GM18951 (cell line): ENCODE measurements around the gene MYO9A.

Experiments
- POLR2A ChIP-seq: IDR thresholded peaks from 4 replicates; pipeline ENCODE4 v1.6.1; 2011; ENCODE audit warnings: mild to moderate bottlenecking; ENCODE audit not compliant: insufficient read length, insufficient read depth; ENCODE audit errors: extremely low read depth
- in situ Hi-C: fragments of 300-500 bp; cut with MboI; formaldehyde crosslinking; loops from one replicate; pipeline ENCODE4 v1.12.0; 2022; ENCODE audit warnings: low sequenced_read_pairs, mixed read lengths, inconsistent platforms; ENCODE audit not compliant: unreplicated experiment

The MYO9A gene

DNA sequence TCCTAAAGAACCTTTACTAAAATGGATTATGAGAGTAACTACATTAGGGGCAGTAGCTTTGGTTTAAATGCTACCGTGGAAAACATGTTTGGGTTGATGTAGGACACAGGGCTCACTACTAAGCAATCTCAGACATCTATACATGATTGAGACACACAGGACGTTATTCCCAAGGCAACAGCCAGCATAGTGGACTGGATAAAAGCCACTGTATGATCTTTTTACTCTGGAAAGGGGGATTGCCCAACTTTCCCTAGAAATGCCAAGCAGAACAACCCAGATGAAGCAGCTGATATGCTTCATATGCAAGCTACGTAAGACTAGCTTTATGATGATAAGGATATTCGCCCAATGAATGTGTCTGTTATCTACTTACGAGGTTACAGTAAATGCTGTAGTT, 144.6 kb downstream of the MYO9A start:
- in situ Hi-C loops = no loop called here
- no peak for TF ChIP-seq POLR2A

DNA sequence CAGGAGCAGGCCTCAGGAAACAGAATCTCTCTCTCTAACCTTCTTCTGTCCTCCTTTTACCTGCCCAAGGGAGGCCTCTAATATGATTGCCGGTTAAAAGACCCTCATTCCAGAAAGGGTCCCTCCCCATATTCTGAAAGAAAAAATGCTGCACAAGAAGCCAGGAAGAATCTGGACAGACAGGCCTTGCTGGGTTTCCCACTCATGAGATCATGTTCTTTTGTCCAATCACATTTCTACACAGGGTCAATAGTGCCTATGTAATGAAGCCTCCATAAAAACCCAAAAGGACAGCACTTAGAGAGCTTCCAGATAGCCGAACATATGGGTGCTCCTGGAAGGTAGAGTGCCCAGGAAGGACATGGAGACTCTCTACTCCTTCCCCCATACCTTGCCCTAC, 146.0 kb downstream of the MYO9A start:
- no peak for TF ChIP-seq POLR2A

DNA sequence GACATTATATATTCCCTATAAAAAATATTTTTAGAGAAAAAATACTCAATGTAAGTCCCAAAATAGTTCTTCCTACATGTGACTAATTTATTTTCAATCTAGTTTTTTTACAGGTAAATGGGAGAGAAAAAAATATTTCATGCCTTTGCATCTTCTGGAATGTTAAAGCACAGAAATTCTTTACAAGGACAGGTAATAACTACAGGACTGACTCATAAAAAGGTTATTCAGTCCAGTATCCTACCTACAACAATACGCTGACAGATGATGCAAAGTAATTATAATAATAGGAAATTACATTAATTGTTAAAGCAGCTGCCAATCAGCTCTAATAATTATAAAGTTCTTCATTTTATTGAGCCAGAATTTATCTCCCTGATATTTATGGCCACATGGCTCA, 147.5 kb downstream of the MYO9A start:
- no peak for TF ChIP-seq POLR2A

More for the DNA sequence above, 146.0 kb downstream of the MYO9A start:
- in situ Hi-C loops = no loop called here

DNA sequence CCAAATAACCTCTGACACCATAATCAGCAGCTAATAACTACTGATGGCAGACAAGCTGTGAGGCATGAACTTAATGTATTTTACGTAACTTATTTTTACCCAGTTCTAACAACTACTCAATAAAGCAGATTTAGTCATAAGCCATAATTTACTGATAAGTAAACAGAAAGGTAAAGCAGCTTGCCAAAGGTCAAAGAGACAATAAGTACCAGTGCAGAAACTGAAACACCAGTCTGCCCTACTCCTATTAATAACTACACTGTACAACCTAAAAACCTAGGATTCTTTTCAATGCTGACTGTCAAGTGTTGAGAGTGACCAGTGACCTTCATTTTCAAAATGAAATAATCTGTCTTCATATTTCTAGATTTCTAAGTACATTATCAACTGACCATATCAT, 155.4 kb downstream of the MYO9A start:
- no peak for TF ChIP-seq POLR2A
- in situ Hi-C loops = no loop called here

More for the DNA sequence above, 147.5 kb downstream of the MYO9A start:
- in situ Hi-C loops = no loop called here

DNA sequence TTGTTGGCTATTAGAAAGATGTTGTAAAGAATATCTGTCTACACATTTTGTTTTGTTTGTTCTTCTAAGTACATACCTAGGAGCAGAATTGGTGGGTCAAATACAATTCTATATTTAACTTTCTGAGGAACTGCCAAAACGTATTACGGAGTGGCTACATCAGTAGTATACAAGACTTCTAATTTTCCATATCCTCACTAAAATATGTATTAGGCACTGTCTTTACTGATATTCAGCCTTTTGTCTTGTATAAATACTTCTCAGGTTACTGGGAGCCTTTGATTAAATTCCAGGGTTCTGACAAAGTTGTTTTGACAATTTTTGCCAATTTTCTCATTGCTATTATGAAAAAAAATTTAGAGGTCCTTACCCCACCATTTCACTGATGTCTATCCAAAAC, 160.9 kb downstream of the MYO9A start:
- in situ Hi-C loops = no loop called here
- no peak for TF ChIP-seq POLR2A

DNA sequence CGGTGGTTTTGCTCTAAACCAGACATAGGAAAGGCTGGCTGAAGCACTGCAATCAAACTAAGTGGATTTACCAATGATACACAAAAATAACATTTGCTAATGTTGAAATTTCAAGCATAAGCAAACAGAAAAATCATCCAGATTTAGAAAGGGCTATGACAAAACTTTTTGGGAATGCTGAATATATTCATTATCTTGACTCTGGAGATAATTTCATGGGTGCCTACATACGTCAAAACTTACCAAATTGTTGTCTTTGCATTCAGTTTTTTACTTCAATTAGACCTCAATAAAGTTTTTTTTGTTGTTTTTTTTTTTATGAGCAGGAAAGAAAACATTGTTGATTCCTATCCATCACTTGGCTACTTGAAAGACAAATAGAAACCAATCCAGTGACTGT, 166.8 kb downstream of the MYO9A start:
- in situ Hi-C loops = no loop called here
- no peak for TF ChIP-seq POLR2A

DNA sequence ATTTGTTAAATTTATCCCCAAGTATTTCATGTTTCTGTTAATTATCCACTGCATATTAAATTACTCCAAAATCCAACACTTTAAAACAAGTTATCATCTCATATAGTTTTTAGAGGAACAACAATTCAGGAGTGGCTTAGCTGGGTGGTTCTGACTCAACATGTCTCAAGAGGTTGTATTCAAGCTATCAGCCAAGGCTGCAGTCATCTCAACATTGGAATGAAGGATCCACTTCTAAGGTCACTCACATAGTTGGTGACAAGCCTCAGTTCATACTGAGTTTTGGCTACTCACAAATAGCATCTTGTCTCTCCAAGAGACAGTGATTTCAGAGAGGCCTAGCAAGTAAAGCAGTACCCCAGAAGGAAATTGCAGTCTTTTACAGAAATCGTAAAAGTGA, 172.9 kb downstream of the MYO9A start:
- no peak for TF ChIP-seq POLR2A
- in situ Hi-C loops = no loop called here

DNA sequence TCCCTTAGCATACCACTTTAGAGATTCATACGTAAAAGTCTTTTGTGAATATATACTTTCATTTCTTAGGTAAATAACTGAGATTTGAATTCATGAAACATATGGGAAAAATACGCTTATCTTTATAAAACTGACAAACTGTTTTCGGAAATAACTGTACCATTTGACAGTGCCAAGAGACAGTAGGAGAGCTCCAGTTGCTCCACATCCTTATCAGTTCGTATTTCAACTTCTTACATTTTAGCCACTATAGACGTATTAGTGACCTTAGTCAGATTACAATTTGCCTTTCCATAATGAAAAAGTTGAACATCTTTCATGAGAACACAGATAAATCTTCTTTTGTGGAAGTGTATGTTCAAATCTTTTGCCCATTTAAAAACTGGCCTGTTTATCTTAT, 174.1 kb downstream of the MYO9A start:
- in situ Hi-C loops = no loop called here
- TF ChIP-seq POLR2A = no peak

DNA sequence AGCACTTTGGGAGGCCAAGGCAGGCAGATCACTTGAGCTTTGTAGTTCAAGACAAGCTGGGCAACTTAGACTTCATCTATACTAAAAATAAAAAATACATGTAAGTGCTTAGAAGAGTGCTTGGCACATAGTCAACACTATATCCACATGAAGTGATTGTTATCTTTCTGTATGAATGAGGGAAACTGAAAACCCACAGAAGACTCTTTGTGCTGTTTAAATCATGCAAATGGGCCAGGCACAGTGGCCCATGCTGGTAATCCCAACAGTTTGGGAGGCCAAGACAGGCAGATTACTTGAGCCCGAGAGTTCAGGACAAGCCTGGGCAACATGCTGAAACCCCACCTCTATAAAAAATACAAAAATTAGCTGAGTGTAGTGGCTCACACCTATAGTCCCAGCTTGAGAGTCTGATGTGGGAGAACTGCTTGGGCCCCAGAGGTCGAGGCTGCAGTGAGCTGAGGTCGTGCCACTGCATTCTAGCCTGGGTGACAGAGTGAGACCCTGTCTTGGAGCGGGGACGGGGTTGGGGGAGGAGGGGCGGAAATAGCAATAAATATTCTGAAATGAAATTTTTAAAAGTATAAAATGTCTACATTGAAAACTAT, 177.9 kb downstream of the MYO9A start:
- TF ChIP-seq POLR2A = no peak

DNA sequence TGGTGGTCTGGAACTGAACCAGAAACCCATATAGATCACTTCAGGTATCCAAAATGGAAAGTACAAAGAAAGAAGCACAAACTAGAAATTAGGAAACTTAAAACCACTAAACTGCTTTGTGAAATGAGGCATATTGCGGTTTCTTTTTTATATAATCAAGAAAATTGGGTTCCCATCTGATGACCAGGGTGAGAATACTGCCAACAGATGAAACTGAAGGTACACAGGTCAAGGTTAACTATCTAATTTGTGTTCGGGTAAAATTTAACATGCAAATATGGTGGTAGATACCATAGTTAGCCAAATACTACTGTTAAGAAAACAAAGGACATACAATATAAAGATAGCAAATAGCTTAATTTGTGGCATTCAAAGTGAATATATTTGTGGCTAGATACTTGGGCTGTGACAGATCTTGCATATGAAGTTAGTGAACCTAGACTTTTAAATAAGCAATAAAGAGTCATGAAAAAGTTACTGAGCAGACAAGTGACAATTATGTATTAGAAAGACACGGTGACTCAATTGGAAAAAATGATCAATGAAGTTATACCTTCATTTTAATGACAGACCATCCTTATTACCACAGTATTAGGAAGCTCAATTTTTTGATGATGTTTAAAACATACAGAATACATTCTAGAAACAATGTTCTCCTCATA, 180.2 kb downstream of the MYO9A start:
- no peak for TF ChIP-seq POLR2A
- in situ Hi-C loops = no loop called here

More for the DNA sequence above, 177.9 kb downstream of the MYO9A start:
- in situ Hi-C loops = no loop called here

DNA sequence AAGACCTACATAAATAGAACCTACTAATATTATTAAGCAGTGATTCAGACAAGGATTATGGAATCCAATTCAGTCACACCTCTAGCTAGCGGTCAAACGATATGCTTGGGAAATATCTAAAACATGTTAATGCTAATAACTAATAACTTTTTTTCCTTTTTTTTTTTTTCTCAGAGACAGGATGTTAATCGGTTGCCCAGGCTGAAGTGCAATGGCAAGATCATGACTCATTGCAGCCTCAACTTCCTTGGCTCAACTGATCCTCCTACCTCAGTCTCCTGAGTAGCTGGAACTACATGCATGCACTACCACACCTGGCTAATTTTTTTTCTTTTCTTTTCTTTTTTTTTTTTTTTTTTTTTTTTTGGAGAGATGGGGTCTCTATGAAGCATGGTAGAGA, 183.5 kb downstream of the MYO9A start:
- no peak for TF ChIP-seq POLR2A
- in situ Hi-C loops = no loop called here

DNA sequence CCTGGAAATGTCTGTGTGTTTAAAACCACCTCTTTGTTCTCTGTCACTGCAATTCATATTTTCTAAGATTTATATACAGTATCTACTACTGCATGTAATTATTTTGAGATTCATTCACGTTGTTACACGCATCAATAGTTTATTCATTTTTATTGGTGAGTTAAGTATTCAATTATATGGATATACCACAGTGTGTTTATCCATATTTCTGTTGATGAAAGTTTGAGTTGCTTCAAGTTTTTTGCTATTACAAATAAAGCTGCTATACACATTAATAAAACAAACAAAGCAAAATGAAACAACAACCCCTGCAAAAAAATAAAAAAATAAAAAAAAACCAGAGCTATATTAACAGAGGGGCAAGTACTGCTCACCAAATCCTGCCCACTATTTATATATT, 185.3 kb downstream of the MYO9A start:
- in situ Hi-C loops = no loop called here
- no peak for TF ChIP-seq POLR2A

DNA sequence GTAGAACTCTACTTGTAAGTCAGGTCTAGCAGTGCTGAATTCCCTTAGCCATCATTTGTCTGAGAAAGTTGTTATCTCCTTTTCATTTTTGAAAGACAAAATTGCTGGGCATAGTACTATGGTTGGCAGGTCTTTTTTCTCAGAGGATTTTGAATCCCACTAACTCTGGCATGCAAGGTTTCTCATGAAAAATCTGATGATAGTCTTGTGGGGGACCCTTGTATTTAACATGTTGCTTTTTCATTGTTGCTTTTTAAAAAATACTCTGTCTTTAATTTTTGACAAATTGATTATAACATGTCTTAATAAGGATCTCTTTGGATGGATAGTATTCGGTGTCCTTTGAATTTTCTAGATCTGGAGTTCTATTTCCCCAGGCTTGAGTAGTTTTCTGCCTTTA, 186.7 kb downstream of the MYO9A start:
- in situ Hi-C loops = no loop called here
- no peak for TF ChIP-seq POLR2A

DNA sequence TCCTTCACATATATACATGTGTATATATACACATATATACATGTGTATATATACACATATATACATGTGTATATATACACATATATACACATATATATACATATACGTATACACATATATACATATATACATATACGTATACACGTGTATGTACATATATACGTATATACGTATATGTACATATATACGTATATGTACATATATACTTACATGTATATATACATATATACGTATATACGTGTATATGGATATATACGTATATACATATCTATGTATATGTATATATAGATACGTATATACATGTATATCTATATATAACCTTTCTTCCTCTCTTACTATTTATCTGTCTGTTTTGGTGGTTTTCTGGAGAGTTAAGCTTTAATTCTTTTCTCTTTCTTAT, 192.8 kb downstream of the MYO9A start:
- no peak for TF ChIP-seq POLR2A
- in situ Hi-C loops = no loop called here
